ENCODE measurements around the gene FAM3A. TPM values are rescaled to one million over a fixed set of nuclear protein-coding genes. Genes with fewer than 3 reads are reported as not detected.

Gene FAM3A
- polyA plus RNA-seq, 1 experiment: 34.8 TPM

GRCh38 chrX:154548028-154548316 is 31.9 kb upstream of the FAM3A start:
- H3K36me3 ChIP-seq (ENCODE audit: control insufficient read depth, insufficient read depth, low read length): peaks cover 3% of the 10 kb centered on the region
- CTCF ChIA-PET: interaction anchor here (1.0 kb wide), 1 partner anchor 185 kb away, joined by 4 read pairs; no protein-coding TSS in a partner anchor
- no peak for DNase-seq (ENCODE audit: low read depth)
- peak overlapping the region; percentile 51 for H3K4me3 ChIP-seq (ENCODE audit: low read depth, low read length)
- H3K27me3 ChIP-seq (ENCODE audit: control insufficient read depth, insufficient read depth, low read length): no peaks in the 10 kb centered on the region
- TF ChIP-seq CTCF (IDR thresholded peaks at IDR 0.05; ENCODE audit: insufficient read depth, low read depth, low read length): no peak
- POLR2A ChIA-PET: no interaction called here

- Histone ChIP-seq H3K36me3 (ENCODE audit: control insufficient read depth, insufficient read depth, low read length) (peaks cover 3% of the 10 kb centered on the region), H3K4me3 (ENCODE audit: low read depth, low read length) (peak within 1 kb of the TSS; percentile 51), H3K27me3 (ENCODE audit: control insufficient read depth, insufficient read depth, low read length) (no peaks in the 10 kb centered on the region)
- CTCF ChIA-PET: interaction anchor here (0.6 to 1.0 kb wide), 2 partner anchors 36 to 185 kb away, joined by 3 to 4 read pairs; no protein-coding TSS in a partner anchor
- no peak for TF ChIP-seq CTCF (IDR thresholded peaks at IDR 0.05; ENCODE audit: insufficient read depth, low read depth, low read length)
- peak; percentile 47 for DNase-seq (ENCODE audit: low read depth)
- POLR2A ChIA-PET: no interaction called here
Observed at GRCh38 chrX:154547245-154548027, 31.4 kb upstream of the FAM3A start, which contains the start of gene IKBKG. IKBKG (plus strand) TSS chrX:154547620; CDS start chrX:154552003, 4,383 bp downstream.

- no peaks in the 10 kb centered on the region; the same call in none of the 2 replicates for H3K36me3 ChIP-seq (ENCODE audit: control insufficient read depth, insufficient read depth, low read length)
- H3K27me3 ChIP-seq (ENCODE audit: control insufficient read depth, insufficient read depth, low read length): no peaks in the 10 kb centered on the region
- no peak for TF ChIP-seq CTCF (IDR thresholded peaks at IDR 0.05; ENCODE audit: insufficient read depth, low read depth, low read length)
- ChIA-PET CTCF (interaction anchor here (0.6 to 1.0 kb wide), 2 partner anchors 35 to 184 kb away, joined by 3 to 4 read pairs; no protein-coding TSS in a partner anchor), POLR2A (interaction anchor here (0.7 kb wide), 1 partner anchor 8 kb away, joined by 3 read pairs; no protein-coding TSS in a partner anchor)
- H3K4me3 ChIP-seq (ENCODE audit: low read depth, low read length): peak within 1 kb of the TSS; percentile 51
- no peak for DNase-seq (ENCODE audit: low read depth)
Observed at GRCh38 chrX:154546354-154547244, 30.6 kb upstream of the FAM3A start, which contains the start of gene G6PD. G6PD (minus strand) TSS chrX:154546846; CDS start chrX:154546155, 691 bp downstream.

GRCh38 chrX:154545673-154546274 is 29.7 kb upstream of the FAM3A start:
- H3K27me3 ChIP-seq (ENCODE audit: control insufficient read depth, insufficient read depth, low read length): no peaks in the 10 kb centered on the region
- peak overlapping the region; percentile 51 for H3K4me3 ChIP-seq (ENCODE audit: low read depth, low read length)
- no peaks in the 10 kb centered on the region; the same call in none of the 2 replicates for H3K36me3 ChIP-seq (ENCODE audit: control insufficient read depth, insufficient read depth, low read length)
- TF ChIP-seq CTCF (IDR thresholded peaks at IDR 0.05; ENCODE audit: insufficient read depth, low read depth, low read length): no peak
- POLR2A ChIA-PET: interaction anchor here (0.7 kb wide), 1 partner anchor 9 kb away, joined by 3 read pairs; no protein-coding TSS in a partner anchor
- DNase-seq (ENCODE audit: low read depth): no peak
- CTCF ChIA-PET: no interaction called here

All from BJ (cell line).